GM21717 (cell line): Measurements from ENCODE around the gene OR5I1.
"Not testable (repeated sequence)": the region's sequence is repeated elsewhere in the genome, so short reads cannot be mapped to it uniquely, and the experiment has no call there.

Experiments
- ATAC-seq: cut with Tn5 transposase; IDR thresholded peaks from one replicate; pipeline ENCODE4 v1.9.1; 2021; ENCODE audit warnings: mild to moderate bottlenecking, moderate library complexity; ENCODE audit not compliant: unreplicated experiment

Gene OR5I1

DNA sequence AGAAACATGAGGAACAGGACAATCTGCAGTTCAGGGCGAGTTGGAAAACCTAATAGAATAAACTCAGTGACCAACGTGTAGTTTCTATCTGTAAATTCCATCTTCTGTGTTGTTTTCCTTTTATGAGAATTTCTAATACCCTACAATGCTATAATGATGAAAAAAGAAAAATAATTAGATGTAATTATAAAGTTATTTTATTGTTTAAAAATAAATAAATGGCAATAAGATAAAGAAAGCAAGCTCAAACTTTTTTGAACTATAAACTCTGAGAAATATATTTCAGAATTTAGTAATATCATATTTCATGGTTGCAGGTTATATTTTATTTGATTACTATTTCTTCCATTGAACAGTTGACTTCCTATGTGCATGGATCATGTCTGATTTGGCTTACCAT, at the start of gene OR5I1:
Gene OR5I1 (minus strand): TSS at position 101 of the 400 bp plus-strand sequence. CDS start 0 bp downstream, at position 101.
- ATAC-seq, result no peak

DNA sequence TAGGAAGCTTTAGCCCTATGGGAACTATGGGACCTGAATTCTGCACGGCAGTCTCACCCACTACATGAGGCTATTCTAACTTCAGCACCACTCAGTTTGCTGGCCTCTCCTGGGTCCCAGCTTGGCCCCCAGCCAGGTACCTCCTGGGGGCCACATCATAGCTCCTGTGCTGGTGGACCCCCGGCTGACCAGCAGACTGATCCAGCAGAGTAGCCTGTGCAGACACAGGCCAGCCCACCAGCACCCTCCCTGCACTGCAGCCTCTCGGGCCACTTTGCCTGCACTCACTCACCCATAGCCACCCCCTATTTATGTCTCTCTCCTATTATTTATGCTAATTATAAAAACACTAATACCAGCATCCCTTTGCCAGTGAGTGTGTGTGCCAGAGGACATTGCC, 34.7 kb upstream of the OR5I1 start:
- ATAC-seq, result no peak

DNA sequence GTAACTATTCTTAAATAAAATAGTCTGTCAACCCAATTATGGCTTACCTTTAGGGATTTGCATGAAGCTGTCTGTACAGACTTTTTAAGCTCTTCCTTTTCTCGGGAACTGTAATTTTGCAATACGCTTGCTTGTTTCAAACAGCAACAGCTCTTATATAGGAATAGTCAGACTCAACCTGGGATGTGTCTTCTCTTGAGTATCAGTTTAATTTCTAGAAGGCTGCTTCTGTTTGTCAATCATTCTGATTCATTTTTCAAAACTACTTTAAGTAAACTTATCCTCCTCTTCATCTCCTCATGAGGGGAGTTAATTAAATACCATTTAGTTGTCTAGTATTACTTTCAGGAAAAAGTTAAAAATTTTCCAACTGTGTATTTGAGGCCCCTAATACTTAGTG, 33.6 kb upstream of the OR5I1 start, which contains the start of gene OR10AG1:
Gene OR10AG1 (minus strand): TSS at position 101 of the 400 bp plus-strand sequence. CDS start 38 bp downstream, at position 63.
- no peak for ATAC-seq

DNA sequence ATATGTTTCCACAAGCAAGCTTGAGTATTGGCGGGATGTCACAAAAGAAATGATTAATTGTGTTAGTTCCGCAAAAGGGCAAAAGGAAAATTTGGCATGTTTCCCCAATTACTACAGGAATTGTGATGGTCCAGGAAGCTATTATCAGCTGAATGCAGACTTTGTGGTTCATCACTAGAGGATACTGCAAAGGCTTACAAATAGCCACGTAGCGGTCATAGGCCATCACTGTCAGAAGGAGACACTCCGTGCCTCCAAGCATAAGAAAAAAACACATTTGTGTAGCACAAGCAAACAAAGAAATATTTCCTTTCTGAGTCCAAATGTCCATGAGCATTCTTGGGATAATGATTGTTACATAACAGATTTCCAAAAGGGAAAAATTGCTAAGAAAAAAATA, 31.7 kb upstream of the OR5I1 start:
- no peak for ATAC-seq

DNA sequence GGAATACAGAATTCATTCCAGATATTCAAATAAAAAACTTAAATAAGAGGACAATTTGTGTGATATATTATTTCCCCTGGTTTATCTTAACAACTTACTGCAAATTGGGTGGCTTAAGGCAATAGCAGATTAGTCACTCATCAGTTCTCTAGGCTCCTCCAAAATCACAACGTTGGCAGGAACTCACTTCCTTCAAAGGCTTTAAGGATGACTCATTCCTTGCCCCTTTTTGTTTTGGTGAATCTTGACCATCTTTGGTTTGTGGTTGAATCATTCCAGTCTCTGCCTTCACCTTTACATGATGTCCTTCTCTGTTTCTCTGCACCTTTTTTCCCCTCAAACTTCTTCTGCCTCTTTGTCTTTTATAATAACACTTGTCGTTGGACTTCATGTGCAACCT, 30.2 kb upstream of the OR5I1 start:
- no peak for ATAC-seq

DNA sequence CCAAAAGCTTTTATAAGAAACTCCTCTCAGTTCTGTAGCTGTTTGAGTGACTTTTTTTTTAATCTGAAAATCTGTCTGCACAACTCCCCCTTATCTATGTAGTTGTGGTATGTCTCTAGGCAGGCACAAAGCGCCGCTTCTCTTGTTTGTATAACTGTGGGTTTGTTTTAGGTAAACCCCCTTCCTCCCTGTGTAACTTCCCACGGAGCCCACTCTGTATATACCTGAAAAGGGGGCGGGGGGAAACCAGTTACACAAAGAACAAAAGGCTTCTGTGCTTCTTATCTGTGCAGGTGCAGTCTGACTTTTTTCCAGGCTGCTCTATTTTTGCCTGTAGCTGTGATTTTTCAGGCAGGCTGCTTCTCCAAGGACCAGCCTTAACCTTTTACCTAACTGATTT, 20.3 kb upstream of the OR5I1 start:
- ATAC-seq, result no peak

DNA sequence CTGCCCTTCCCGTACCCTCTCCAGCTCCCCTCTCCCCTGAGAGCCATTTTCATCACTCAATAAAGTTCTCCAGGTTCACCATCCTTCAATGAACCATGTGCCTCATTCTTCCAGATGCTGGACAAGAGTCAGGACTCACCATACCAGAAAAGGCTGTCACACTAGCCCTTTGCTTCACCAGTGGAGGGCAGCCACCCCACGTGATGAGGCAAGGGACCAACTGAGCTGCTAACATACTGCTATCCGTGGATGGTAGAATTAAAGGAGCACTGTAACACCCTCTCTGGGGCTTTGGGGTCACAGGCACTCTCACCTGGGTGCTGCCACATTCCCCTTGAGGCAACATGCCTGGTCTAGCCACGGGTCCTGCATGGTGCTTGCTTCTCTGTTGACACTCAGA, 13.1 kb upstream of the OR5I1 start:
- no peak for ATAC-seq

DNA sequence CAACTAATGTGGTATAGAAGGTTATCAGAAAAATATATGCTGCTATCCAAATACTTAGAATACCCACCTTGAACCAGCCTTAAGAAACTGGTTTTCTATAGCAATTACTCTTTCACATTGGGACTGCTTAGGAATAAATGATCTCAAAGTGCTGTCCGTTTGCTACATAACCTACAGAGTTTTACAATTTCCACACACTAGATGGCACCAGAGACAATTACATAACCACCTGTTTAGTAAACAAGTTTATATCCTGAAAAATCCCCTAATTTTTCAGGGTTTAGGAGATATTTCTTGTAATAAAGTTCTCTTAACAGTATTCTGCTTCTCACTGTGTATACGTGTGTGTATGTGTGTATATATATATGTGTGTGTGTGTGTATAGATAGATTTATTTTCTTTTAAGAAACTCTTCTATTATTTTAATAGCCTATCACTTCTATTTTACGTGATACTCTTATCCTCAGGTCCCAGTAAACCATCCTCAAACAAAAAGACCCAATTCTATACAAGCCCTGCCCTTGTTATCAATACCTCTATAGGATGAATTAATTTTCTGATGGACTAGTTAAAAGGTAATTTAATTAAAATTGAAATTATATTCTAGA, 6.7 kb upstream of the OR5I1 start:
- no peak for ATAC-seq

DNA sequence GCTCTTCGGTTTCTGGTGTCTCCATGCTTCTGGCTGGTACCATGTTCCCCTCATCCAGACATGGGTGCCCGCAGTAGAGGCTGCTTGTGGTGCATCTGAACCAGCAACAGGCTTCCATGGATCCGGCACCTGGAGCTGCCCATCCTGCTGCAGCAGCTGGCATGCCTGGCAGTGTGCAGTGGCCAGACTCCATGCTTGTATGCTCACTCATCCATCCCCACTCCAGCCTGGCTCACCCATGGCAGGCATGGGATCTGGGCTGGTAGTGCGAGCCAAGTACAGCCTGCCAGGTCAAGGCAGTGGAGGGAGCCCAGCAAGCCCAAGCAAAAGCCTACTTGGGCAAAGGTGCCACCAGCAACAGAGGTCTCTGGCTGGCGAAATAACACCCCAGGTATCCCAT, 15.7 kb downstream of the OR5I1 start:
- ATAC-seq, result no peak

DNA sequence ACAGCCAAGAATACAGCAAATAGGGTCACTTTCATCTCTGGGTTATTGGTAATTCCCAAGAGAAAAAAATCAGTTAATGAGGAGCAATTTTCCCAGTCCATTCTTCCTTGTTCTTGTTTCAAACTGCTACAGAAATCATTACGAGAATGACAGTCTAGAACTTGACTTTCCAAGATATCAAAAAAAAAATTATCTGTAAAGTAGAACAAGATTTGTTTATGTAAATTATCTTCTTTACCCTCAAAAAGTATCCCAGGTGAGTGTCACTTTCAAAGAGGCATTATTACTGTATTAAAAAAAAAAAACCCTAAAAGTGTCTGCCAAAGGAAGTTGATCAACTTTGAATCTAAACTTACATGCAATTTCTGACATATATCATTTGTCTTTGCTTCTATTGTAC, 21.7 kb downstream of the OR5I1 start, which contains the start of gene OR5W2:
Gene OR5W2 (minus strand): TSS at position 101 of the 400 bp plus-strand sequence. CDS start 0 bp downstream, at position 101.
- ATAC-seq, result no peak

DNA sequence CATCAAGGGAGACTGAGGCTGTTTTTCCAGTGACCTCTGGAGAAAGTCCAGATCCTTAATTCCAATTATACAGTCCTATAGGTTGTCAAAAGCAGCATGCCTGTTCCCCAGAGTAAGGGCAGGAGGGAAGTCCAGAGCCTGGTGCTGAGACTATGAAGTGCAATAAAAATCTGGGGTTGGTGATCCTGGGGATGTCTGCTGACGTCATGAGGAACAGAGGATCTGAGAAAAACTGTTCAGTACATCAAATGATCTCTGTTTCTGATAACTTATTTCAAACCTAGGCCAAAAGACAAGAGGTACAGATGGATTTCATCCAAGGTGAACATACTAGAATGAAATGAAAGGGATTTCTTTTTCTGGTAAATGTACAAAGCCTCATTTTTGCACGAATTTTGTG, 33.9 kb downstream of the OR5I1 start:
- no peak for ATAC-seq

DNA sequence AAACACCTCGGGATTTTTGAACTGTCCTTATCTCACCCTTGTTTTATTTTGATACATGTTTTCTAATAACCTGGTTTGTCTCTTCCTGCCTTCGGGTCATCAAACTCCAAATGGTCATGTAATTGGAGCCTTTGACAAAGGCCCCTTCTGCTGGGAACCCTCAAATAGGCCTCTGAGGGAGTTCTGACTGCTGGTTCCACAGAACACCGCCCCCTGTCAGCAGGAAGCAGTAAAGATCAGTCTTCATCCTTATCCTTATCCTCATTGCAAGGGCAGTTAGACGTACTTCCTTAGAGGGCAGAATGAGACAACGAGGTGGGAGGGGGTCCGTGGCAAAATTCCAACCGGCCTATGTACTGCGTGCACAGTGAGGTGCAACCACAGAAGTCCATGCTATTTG, 41.0 kb downstream of the OR5I1 start:
- ATAC-seq, result no peak

DNA sequence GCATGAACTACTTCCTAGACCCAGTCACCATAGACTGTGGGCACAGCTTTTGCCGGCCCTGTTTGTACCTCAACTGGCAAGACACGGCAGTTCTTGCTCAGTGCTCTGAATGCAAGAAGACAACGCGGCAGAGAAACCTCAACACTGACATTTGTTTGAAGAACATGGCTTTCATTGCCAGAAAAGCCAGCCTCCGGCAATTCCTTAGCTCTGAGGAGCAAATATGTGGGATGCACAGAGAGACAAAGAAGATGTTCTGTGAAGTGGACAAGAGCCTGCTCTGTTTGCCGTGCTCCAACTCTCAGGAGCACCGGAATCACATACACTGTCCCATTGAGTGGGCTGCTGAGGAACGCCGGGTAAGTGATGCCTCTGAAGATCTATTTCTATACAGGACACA, 50.7 kb downstream of the OR5I1 start:
- not testable (repeated sequence) for ATAC-seq
